Gastrocnemius medialis (tissue), 4 donors: ENCODE results near the gene FYN. TPM values are rescaled to one million over a fixed set of nuclear protein-coding genes. Genes with fewer than 3 reads are reported as not detected.

ENCODE experiments used
- ATAC-seq, 2 donors: fragments of 150-250 bp; one replicate each; pipeline ENCODE4 v1.9.1; 2016
- DNase-seq, 2 donors: peaks; one replicate each; pipeline ENCODE4 v3.0.0-alpha.2; 2019
- H3K27ac ChIP-seq, 4 donors: fragments of 200-600 bp; sonication (generic); 1 replicate in 1 of 4; 2 replicates in 3 of 4; pipeline ENCODE4 v1.5.1; 2016 to 2018; ENCODE audit warnings: mild to moderate bottlenecking in 2 of 4, moderate library complexity in 1 of 4
- H3K27me3 ChIP-seq, 3 donors: fragments of 200-600 bp; sonication (generic) in 2 of 3; 1 replicate in 1 of 3; 2 replicates in 2 of 3; pipeline versions ENCODE4 v1.5.1 to v1.6.0; 2016 to 2019; ENCODE audit warnings: mild to moderate bottlenecking in 1 of 3, moderate library complexity in 1 of 3
- H3K36me3 ChIP-seq, 2 donors: fragments of 200-600 bp; sonication (generic) in 1 of 2; one replicate each; pipeline ENCODE4 v1.5.1; 2017 to 2018
- H3K4me1 ChIP-seq, 2 donors: fragments of 200-600 bp; sonication (generic) in 1 of 2; one replicate each; pipeline ENCODE4 v1.5.1; 2016 to 2017; ENCODE audit warnings: mild to moderate bottlenecking in 2 of 2
- H3K4me3 ChIP-seq, 4 donors: fragments of 200-600 bp; sonication (generic) in 3 of 4; 1 replicate in 1 of 4; 2 replicates in 3 of 4; pipeline ENCODE4 v1.5.1; 2016 to 2019; ENCODE audit warnings: mild to moderate bottlenecking in 2 of 4
- H3K9me3 ChIP-seq, 3 donors: fragments of 200-600 bp; sonication (generic) in 2 of 3; 1 replicate in 1 of 3; 2 replicates in 2 of 3; pipeline ENCODE4 v1.5.1; 2016 to 2019
- POLR2A ChIP-seq, 2 donors: fragments of 450-650 bp; IDR thresholded peaks; one replicate each; pipeline ENCODE4 v1.6.1; 2017; ENCODE audit warnings: antibody characterized with exemption in 2 of 2, mild to moderate bottlenecking in 2 of 2, moderate library complexity in 2 of 2
- in situ Hi-C, 4 donors: fragments of 200-750 bp; cut with MboI; loops; one replicate each; pipeline versions ENCODE4 v1.15.0 to v1.8.0; 2017; ENCODE audit warnings: low sequenced_read_pairs in 4 of 4
- intact Hi-C: fragments of 100-400 bp; cut with DNase I; formaldehyde crosslinking; loops from one replicate; pipeline ENCODE4 v1.15.1; 2023; ENCODE audit warnings: low total_unique reads
- total RNA-seq, 4 donors: library from RNA; depleted of rRNA; stranded (reverse); fragments of >200 nt; gene quantifications; one replicate each; pipeline versions ENCODE4 v1.1.0 to v1.2.3, GENCODE V29; 2016
- TF ChIP-seq, protein P1 (sequence below), 5 experiments: fragments of 450-650 bp in 3 of 5; fragments of 200-600 bp in 2 of 5; sonication (generic) in 2 of 5; IDR thresholded peaks in 4 of 5; conservative IDR thresholded peaks in 1 of 5; 1 replicate in 4 of 5; 2 replicates in 1 of 5; pipeline ENCODE4 v1.5.1; 2016 to 2019; ENCODE audit warnings: antibody characterized with exemption in 5 of 5, mild to moderate bottlenecking in 3 of 5, moderate library complexity in 3 of 5

FYN gene
- total RNA-seq, 4 donors from 2014 or later, result 9.2 to 36.8 (median 17.0) TPM

- Histone ChIP-seq H3K36me3 (no peaks in the 10 kb centered on the region), H3K27ac (peak overlapping the region in 1 of 4 donors; percentile 24), H3K9me3 (no peaks in the 10 kb centered on the region), H3K4me3 (no peak overlapping the region), H3K4me1 (peaks cover 3 to 7% of the 10 kb centered on the region in 2 donors), H3K27me3 (no peaks in the 10 kb centered on the region)
- ATAC-seq (peak; percentile 54 to 55), DNase-seq (no peak)
- intact Hi-C loops (no loop called here), in situ Hi-C loops (no loop called here)
- TF ChIP-seq, protein P1, sequence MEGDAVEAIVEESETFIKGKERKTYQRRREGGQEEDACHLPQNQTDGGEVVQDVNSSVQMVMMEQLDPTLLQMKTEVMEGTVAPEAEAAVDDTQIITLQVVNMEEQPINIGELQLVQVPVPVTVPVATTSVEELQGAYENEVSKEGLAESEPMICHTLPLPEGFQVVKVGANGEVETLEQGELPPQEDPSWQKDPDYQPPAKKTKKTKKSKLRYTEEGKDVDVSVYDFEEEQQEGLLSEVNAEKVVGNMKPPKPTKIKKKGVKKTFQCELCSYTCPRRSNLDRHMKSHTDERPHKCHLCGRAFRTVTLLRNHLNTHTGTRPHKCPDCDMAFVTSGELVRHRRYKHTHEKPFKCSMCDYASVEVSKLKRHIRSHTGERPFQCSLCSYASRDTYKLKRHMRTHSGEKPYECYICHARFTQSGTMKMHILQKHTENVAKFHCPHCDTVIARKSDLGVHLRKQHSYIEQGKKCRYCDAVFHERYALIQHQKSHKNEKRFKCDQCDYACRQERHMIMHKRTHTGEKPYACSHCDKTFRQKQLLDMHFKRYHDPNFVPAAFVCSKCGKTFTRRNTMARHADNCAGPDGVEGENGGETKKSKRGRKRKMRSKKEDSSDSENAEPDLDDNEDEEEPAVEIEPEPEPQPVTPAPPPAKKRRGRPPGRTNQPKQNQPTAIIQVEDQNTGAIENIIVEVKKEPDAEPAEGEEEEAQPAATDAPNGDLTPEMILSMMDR (IDR thresholded peaks at IDR 0.05 in 4 of 5, conservative IDR thresholded peaks at IDR 0.05 in 1 of 5), result no peak
- TF ChIP-seq POLR2A (IDR thresholded peaks at IDR 0.05), result no peak
Measured at GRCh38 chr6:111818539-111819226, 54.6 kb downstream of the FYN start.

GRCh38 chr6:111817451-111818120, 55.7 kb downstream of the FYN start:
- peaks cover 3 to 7% of the 10 kb centered on the region in 2 donors for H3K4me1 ChIP-seq
- no peaks in the 10 kb centered on the region for H3K27me3 ChIP-seq
- intact Hi-C loops, result no loop called here
- H3K27ac ChIP-seq, result no peak overlapping the region
- peak in 1 of 2 donors; percentile 19 for DNase-seq
- H3K9me3 ChIP-seq, result no peaks in the 10 kb centered on the region
- no peaks in the 10 kb centered on the region for H3K36me3 ChIP-seq
- ATAC-seq, result peak; percentile 56 to 72
- TF ChIP-seq, protein P1 (IDR thresholded peaks at IDR 0.05 in 4 of 5, conservative IDR thresholded peaks at IDR 0.05 in 1 of 5), result no peak
- TF ChIP-seq POLR2A (IDR thresholded peaks at IDR 0.05), result no peak
- no peak overlapping the region for H3K4me3 ChIP-seq
- in situ Hi-C loops, result no loop called here

- Histone ChIP-seq H3K36me3 (no peaks in the 10 kb centered on the region), H3K27ac (no peak overlapping the region), H3K9me3 (no peaks in the 10 kb centered on the region), H3K4me1 (peaks cover 3% of the 10 kb centered on the region in 2 donors), H3K27me3 (no peaks in the 10 kb centered on the region), H3K4me3 (no peak overlapping the region)
- ATAC-seq, result no peak
- no peak for DNase-seq
- in situ Hi-C loops (no loop called here), intact Hi-C loops (no loop called here)
- no peak for TF ChIP-seq POLR2A (IDR thresholded peaks at IDR 0.05)
- TF ChIP-seq, protein P1 (IDR thresholded peaks at IDR 0.05 in 4 of 5, conservative IDR thresholded peaks at IDR 0.05 in 1 of 5), result no peak
Measured at GRCh38 chr6:111813677-111814310, 59.5 kb downstream of the FYN start.

DNA sequence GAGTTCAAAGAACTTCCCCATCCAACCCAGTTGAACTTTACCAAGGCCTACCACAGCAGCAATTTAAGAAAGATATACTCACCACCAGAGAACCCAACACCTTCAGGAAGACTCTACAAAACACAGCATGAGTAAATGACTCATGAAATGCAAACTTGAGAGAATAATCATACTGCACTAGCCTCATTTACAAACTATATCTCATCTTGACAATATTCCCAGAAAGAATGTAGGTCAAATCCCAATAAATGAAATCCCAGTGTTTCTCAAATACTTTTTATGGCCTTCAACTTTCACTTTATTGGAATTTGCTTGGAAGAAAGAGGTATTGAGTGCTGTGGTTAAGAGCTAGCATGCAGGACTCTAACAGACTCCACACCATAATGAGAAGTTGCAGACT, 60.0 kb downstream of the FYN start:
- intact Hi-C loops (no loop called here), in situ Hi-C loops (no loop called here)
- Histone ChIP-seq H3K9me3 (no peaks in the 10 kb centered on the region), H3K27me3 (no peaks in the 10 kb centered on the region), H3K4me1 (no peaks in the 10 kb centered on the region), H3K36me3 (no peaks in the 10 kb centered on the region), H3K4me3 (no peak overlapping the region), H3K27ac (no peak overlapping the region)
- TF ChIP-seq, protein P1 (IDR thresholded peaks at IDR 0.05 in 4 of 5, conservative IDR thresholded peaks at IDR 0.05 in 1 of 5), result no peak
- TF ChIP-seq POLR2A (IDR thresholded peaks at IDR 0.05), result no peak
- DNase-seq, result no peak
- no peak for ATAC-seq
